ENCODE results near the gene SGTB. TPM values are rescaled to one million over a fixed set of nuclear protein-coding genes. Genes with fewer than 3 reads are reported as not detected.

SGTB gene
- total and polyA plus RNA-seq, 10 donors = 2.0 to 16.3 (median 13.0) TPM

- TF ChIP-seq POLR2A (IDR thresholded peaks at IDR 0.05) (no peak), CTCF (IDR thresholded peaks at IDR 0.05 in 8 of 11, conservative IDR thresholded peaks at IDR 0.05 in 3 of 11) (no peak), POLR2AphosphoS5 (IDR thresholded peaks at IDR 0.05) (no peak)
- DNase-seq = no peak
- no peak overlapping the region for H3K4me3 ChIP-seq
- H3K4me1 ChIP-seq = no peaks in the 10 kb centered on the region
- H3K36me3 ChIP-seq = peaks cover 0 to 78% (median 21%) of the 10 kb centered on the region in 6 donors
- H3K27ac ChIP-seq = no peak overlapping the region
- H3K27me3 ChIP-seq (replicated peaks in 1 of 7) = no peaks in the 10 kb centered on the region
- H3K9me3 ChIP-seq = no peaks in the 10 kb centered on the region
- intact Hi-C loops (cut with DNase I; ENCODE audit: low total_unique reads) = no loop called here
- WGBS, 5 donors = 82 to 90% (median 83%) methylated on average over 2 of the region's 2 CpGs
These were observed 67.2 kb downstream of the SGTB start for GRCh38 chr5:65654713-65655112.

- Histone ChIP-seq H3K9me3 (no peaks in the 10 kb centered on the region), H3K4me1 (no peaks in the 10 kb centered on the region), H3K36me3 (peaks cover 0 to 81% (median 19%) of the 10 kb centered on the region in 6 donors), H3K4me3 (no peak overlapping the region), H3K27ac (no peak overlapping the region), H3K27me3 (replicated peaks in 1 of 7) (no peaks in the 10 kb centered on the region)
- intact Hi-C loops (cut with DNase I; ENCODE audit: low total_unique reads) = no loop called here
- WGBS, 5 donors = 76 to 98% (median 87%) methylated on average over 5 of the region's 5 CpGs
- TF ChIP-seq POLR2AphosphoS5 (IDR thresholded peaks at IDR 0.05) (no peak), CTCF (IDR thresholded peaks at IDR 0.05 in 8 of 11, conservative IDR thresholded peaks at IDR 0.05 in 3 of 11) (no peak), POLR2A (IDR thresholded peaks at IDR 0.05) (no peak)
- no peak for DNase-seq
These were observed 70.8 kb downstream of the SGTB start for GRCh38 chr5:65651144-65651543.

GRCh38 chr5:65647941-65648340 lies 74.0 kb downstream of the SGTB start:
- TF ChIP-seq POLR2A (IDR thresholded peaks at IDR 0.05) (no peak), CTCF (IDR thresholded peaks at IDR 0.05 in 8 of 11, conservative IDR thresholded peaks at IDR 0.05 in 3 of 11) (no peak), POLR2AphosphoS5 (IDR thresholded peaks at IDR 0.05) (no peak)
- Histone ChIP-seq H3K27ac (no peak overlapping the region), H3K27me3 (replicated peaks in 1 of 7) (no peaks in the 10 kb centered on the region), H3K9me3 (no peaks in the 10 kb centered on the region), H3K4me1 (no peaks in the 10 kb centered on the region), H3K36me3 (peaks cover 0 to 87% (median 15%) of the 10 kb centered on the region in 6 donors), H3K4me3 (no peak overlapping the region)
- intact Hi-C loops (cut with DNase I; ENCODE audit: low total_unique reads) = no loop called here
- DNase-seq = no peak

GRCh38 chr5:65646938-65647337 lies 75.0 kb downstream of the SGTB start:
- TF ChIP-seq POLR2AphosphoS5 (IDR thresholded peaks at IDR 0.05) (no peak), CTCF (IDR thresholded peaks at IDR 0.05 in 8 of 11, conservative IDR thresholded peaks at IDR 0.05 in 3 of 11) (no peak), POLR2A (IDR thresholded peaks at IDR 0.05) (no peak)
- 91 to 96% (median 93%) methylated on average over 2 of the region's 2 CpGs for WGBS, 5 donors
- peaks cover 0 to 86% (median 13%) of the 10 kb centered on the region in 6 donors for H3K36me3 ChIP-seq
- no peak overlapping the region for H3K27ac ChIP-seq
- no peaks in the 10 kb centered on the region for H3K9me3 ChIP-seq
- no peak overlapping the region for H3K4me3 ChIP-seq
- intact Hi-C loops (cut with DNase I; ENCODE audit: low total_unique reads) = no loop called here
- no peaks in the 10 kb centered on the region for H3K27me3 ChIP-seq (replicated peaks in 1 of 7)
- DNase-seq = no peak
- no peaks in the 10 kb centered on the region for H3K4me1 ChIP-seq
